T-helper 2 cell (primary cell): ENCODE measurements around the gene TTYH2.

Experiments
- DNase-seq, 5 experiments: peaks; one replicate each; pipeline versions ENCODE4 v3.0.0 to v3.0.0-alpha.2; 2012 to 2022

The TTYH2 gene

DNA sequence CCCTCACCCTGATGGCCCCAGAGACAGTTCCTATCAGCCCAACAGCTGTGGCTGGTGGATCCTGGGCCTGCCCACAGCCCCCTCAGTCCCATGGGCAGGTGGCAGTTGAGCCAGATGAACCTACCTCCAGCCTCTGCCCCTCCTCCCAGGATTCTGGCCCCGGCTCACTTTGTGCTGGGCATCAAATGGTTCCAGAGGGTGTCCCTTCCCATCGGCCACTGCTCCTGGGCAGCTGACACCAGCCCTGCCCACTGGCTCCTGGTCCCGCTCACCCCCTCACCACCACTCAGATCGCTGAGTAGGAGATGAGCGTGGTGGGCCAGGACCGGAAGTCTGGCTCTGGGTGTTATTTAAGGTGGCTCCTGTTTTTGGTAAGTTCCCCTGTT, 2.0 kb downstream of the TTYH2 start:
- no peak for DNase-seq

GRCh38 chr17:74216505-74216904, 3.1 kb downstream of the TTYH2 start:
- no peak for DNase-seq

DNA sequence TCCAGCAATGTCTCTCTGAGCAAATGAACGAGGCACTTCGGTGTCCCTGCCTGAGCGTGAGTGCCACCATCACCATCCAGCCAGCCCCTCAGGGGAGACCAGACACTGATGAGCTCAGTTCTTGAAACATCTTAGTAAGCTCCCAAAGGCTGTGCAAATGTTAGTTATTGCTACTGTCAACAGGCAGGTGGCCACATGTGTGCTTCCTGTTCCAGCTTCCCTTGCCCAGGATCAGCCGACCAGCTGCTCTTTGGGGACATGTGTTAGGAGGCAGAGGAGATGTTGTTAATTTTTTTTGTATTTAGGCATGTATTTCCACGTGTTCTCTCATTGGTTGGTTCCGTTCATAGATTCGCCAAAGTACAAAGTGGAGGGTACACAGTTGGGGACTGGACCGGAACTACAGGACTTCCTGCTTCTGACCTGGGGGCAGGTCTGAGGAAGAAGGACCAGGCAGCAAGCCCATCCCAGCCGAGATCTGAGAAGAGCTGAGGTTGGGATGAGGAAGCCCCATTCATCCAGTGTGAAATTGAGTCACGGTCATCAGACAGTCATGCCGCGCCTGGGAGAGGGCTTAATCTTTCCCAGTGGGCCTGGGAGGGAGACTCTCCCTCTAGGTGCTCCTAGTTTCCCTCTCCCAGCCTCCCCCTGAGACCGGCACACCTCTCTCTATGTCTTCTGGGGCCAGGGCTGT, 3.8 kb downstream of the TTYH2 start:
- no peak for DNase-seq

GRCh38 chr17:74217888-74218287, 4.5 kb downstream of the TTYH2 start:
- DNase-seq = no peak

DNA sequence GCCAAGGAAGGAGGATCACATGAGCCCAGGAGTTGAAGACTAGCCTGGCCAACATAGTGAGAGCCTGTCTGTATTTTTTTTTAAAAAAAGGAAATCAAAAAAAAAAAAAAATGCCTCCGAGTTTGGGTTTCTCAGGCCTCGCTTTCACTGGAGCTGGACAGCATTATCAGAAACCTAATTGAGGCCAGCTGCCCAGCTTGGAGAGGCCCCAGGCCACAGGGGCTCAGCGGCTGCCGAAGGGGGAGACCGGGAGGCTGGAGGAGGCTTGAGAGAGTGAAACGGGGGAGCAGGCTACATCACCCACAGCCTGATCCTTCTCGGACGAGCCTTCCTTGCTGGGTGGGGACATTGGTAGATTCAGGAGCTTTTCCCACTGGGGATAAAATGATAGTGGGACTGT, 5.1 kb downstream of the TTYH2 start:
- DNase-seq = no peak

GRCh38 chr17:74219576-74220133, 6.3 kb downstream of the TTYH2 start:
- no peak for DNase-seq

GRCh38 chr17:74220219-74220618, 6.8 kb downstream of the TTYH2 start:
- no peak for DNase-seq

GRCh38 chr17:74220946-74221818, 7.8 kb downstream of the TTYH2 start:
- no peak for DNase-seq

DNA sequence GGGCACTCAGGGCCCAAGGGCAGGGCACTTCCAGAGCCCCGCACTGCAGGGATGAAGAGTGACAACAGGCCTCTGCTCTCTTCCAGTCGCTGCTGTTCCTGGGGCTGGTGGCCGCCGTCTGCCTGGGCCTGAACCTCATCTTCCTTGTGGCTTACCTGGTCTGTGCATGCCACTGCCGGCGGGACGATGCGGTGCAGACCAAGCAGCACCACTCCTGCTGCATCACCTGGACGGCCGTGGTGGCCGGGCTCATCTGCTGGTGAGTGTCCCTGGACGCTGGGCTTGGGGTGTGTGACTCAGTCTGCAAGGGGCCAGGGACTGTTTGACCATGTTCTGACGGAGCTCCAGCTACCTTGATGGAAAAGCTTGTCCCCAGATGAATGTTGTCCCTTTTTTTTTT, 9.0 kb downstream of the TTYH2 start:
- no peak for DNase-seq

DNA sequence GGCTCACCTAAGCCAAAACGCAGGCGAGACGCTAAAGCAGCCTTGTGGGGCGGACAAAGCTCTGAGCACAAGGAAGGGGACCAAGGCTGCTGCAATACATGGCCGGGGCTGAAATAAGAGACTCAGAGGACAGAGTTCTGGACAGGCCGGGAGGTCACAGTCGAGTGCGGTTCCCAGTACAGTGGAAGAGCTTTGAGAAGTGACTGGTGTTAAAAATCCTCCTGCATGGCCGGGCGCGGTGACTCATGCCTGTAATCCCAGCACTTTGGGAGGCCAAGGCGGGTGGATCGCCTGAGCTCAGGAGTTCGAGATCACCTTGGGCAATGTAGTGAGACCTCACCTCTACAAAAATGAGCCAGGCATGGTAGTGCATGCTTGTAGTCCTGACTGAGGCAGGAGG, 10.5 kb downstream of the TTYH2 start:
- DNase-seq = no peak

DNA sequence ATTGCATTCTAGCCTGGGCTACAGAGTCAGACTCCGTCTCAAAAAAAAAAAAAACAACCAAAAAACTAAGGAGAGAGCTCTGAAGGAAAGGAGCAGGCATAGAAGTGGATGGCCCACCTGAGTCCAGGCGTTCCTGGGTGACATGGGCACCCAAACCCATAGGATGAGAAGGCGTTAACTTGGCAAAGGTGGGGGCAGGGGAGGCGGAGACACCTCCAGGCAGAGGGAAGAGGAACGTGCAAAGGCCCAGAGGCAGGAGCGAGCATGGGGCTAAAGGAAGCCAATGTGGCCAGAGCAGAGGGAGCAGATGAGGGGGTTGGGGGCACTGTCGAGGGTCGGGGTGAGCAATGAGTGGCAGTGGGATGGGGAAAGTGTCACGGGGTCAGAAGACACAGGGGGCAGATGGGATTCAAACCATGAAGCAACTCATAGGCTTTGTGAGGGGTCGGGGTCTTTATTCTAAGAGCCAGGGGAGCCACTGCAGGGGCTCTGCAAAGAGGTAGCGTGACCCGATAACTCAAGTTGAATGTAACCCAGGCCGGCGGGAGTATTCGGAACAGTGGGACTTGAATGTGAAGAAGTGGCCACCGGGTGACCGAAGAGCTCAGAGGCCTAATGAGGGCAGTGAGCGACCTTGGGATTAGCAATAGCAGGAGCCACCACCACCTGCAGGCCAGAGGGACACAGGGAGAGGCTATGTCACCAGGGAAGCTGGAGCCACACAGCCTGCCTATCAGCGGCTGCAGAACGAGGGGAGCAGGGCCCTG, 11.8 kb downstream of the TTYH2 start:
- no peak for DNase-seq

DNA sequence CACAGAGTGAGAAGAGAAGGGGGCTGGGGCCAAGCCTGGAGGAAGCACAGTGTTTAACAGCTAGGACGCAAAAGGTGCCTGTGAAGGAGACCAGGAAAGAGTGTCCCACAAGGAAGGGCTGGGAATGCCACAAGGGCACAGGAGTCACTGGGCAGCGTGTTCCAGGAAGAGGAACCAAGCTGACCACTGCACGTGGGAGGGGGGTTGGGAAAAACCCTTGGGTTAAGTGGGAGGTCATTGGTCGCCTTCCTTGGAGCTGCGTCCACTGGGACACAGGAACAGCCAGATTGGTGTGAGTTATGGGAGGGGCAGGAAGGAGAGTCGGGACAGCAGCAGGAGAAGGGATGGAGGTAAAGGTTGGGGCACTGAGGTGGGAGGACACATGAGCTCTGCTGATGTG, 12.9 kb downstream of the TTYH2 start:
- DNase-seq = no peak

DNA sequence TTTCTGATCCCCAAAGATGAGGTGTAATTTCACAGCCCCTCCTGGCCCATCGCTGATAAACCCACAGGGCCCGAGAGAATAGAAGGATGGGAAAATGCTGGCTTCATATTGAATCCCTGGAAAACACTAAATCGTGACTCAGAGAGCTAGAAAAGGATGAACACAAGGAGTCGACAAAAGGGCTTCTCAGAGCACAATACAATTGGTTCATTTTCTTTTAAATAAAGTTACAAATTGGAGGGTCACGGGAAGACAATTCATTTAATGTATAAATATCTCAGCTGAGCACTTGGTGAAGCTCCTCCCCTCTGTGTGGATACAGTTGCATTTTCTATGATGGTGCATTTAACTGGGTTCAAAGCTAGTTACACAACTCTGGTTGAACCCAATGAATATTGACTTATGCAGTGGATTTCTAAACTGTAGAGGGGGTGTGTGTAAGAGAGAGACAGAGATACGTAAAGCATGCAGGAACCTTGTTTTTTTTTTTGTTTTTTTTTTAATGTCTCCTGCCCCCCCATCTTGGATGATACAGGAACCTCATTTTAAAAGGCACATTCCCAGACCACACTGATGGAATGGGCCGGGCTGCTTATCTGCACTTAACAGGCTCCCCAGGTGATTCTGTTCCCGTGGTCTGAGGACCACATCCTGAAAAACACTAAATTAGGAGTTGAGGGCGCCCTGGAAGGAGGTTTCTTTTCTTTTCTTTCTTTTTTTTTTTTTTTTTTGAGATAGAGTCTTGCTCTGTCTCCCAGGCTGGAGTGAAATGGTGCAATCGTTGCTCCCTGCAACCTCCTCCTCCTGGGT, 14.1 kb downstream of the TTYH2 start:
- DNase-seq = no peak

DNA sequence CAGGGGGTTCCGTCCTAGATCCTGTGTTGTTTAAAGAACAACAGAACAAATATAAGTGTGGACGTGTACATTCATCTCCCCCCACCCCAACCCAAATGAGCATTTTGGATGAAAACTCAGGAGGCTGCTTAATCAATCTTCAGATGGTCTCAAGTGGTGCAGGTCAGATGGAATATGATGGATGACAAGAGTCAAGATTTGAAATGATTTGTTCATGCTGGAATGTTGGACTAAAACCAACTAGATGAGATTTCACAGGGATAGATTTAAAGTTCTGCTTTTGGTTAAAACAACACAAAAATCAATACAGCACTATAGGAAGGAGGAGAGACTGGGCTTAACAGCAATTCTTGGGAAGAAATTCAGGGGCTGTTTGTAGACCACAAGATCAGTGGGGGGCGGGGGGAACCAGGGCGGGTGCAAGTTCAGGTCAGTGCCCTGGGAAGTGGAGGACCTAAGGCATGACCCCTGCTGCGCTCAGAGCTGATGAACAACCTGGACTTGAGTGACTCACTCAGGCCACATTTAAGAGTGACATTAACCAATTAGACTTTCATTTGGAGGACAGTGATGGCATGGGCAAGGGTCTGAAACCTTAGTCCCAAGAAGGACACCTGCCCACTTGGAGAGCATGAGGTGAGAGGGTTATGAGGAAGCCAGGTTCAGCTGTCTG, 15.1 kb downstream of the TTYH2 start:
- no peak for DNase-seq

DNA sequence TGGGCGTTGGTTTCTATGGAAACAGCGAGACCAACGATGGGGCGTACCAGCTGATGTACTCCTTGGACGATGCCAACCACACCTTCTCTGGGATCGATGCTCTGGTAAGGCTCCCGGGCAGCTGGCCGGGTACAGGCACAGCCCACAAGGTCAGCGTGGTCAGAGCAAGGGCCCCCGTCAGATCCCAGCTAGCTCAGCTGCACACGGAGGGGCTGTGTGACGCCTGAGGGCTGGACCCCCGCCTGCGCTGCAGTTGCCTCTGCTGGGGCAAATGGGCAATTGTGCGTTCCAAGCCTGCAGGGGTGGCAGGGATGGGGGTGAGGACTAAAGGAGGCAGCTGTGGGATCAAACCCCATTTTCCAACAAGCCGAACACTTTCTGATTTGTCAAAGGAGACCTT, 17.5 kb downstream of the TTYH2 start:
- DNase-seq = no peak

GRCh38 chr17:74231928-74232907, 18.8 kb downstream of the TTYH2 start:
- DNase-seq = no peak

DNA sequence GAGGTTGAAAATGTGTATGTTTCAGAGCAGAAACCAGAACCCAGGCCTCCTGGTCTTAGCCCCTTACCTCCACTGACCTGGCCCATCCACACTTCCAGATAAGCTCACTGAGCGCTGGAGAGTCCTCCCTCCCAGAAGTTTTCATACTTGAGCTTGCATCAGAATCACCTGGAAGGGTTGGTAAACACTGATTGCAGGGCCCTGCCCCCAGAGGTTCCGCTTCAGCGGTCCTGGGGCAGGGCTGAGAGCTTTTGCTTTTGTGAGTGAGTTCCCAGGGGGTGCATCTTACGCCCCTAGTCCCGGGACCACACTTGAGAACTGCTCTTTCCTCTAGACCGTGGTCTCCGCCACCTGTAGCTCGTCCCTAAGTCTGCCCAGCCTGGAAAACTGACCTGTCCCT, 20.6 kb downstream of the TTYH2 start:
- DNase-seq = no peak

GRCh38 chr17:74234486-74234885, 21.1 kb downstream of the TTYH2 start:
- DNase-seq = no peak

- no peak for DNase-seq
These were observed 21.7 kb downstream of the TTYH2 start for GRCh38 chr17:74235040-74235581.

- DNase-seq = no peak
These were observed 22.6 kb downstream of the TTYH2 start for GRCh38 chr17:74235911-74236371.
